ENCODE measurements around the gene POTEF.
"Not testable (repeated sequence)": the region's sequence is repeated elsewhere in the genome, so short reads cannot be mapped to it uniquely, and the experiment has no call there.

GRCh38 chr2:130148515-130148914 is 19.5 kb upstream of the POTEF start:
- TF ChIP-seq CTCF (IDR thresholded peaks at IDR 0.05); EP300 (IDR thresholded peaks at IDR 0.05; ENCODE audit: low read depth); POLR2A (IDR thresholded peaks at IDR 0.05); POLR2AphosphoS5 (IDR thresholded peaks at IDR 0.05): not testable (repeated sequence)

Data from transverse colon (tissue), 4 donors.